IMR-90 (cell line): ENCODE measurements around the gene GRM8. TPM values are rescaled to one million over a fixed set of nuclear protein-coding genes. Genes with fewer than 3 reads are reported as not detected.

ENCODE experiments used
- ATAC-seq: fragments of 200-7000 bp; cut with Tn5 transposase; 2 replicates; pipeline ENCODE4 v1.9.1; 2020; ENCODE audit warnings: low read depth, mild to moderate bottlenecking, moderate library complexity
- BruUV-seq: library from RNA; stranded (reverse); fragments of 400-500 nt; replicated peaks from 2 replicates; lab custom pipeline; 2021; lab: Mats Ljungman, UMichigan
- CTCF ChIA-PET: fragments of 300-600 bp; formaldehyde crosslinking; extraction: SDS; loops from one replicate; lab custom pipeline; 2021; ENCODE audit warnings: antibody characterized with exemption; lab: Yijun Ruan, JAX
- POLR2A ChIA-PET: fragments of 300-600 bp; sonication (Branson Sonifier 250); formaldehyde crosslinking; loops from one replicate; lab custom pipeline; 2022; ENCODE audit warnings: antibody characterized with exemption; ENCODE audit not compliant: unreplicated experiment; lab: Charles Lee
- DNase-seq: peaks from one replicate; pipeline ENCODE4 v3.0.0; 2013
- H2AFZ ChIP-seq: replicated peaks from 2 replicates; pipeline ENCODE3; 2013; ENCODE audit warnings: low read length, mild to moderate bottlenecking; ENCODE audit not compliant: poor library complexity
- H2AK5ac ChIP-seq: 2 replicates; pipeline ENCODE4 v1.6.1; 2013; ENCODE audit warnings: low read depth, low read length, inconsistent platforms
- H2AK9ac ChIP-seq: replicated peaks from 2 replicates; pipeline ENCODE3; 2013; ENCODE audit warnings: mild to moderate bottlenecking, low read depth, low read length, moderate library complexity; ENCODE audit not compliant: poor library complexity
- H2BK120ac ChIP-seq: 2 replicates; pipeline ENCODE4 v1.6.1; 2013; ENCODE audit warnings: low read depth, low read length, inconsistent platforms
- H2BK15ac ChIP-seq: 3 replicates; pipeline ENCODE4 v1.6.1; 2013; ENCODE audit warnings: low read depth, low read length, inconsistent platforms
- H2BK20ac ChIP-seq: 2 replicates; pipeline ENCODE4 v1.6.1; 2013; ENCODE audit warnings: low read depth, mild to moderate bottlenecking, inconsistent platforms, low read length, moderate library complexity
- H2BK5ac ChIP-seq: 2 replicates; pipeline ENCODE4 v1.6.1; 2013; ENCODE audit warnings: mild to moderate bottlenecking, low read depth, low read length, inconsistent platforms; ENCODE audit not compliant: poor library complexity, severe bottlenecking
- H3K14ac ChIP-seq: replicated peaks from 2 replicates; pipeline ENCODE4 v1.6.1; 2013; ENCODE audit warnings: low read depth, low read length, inconsistent platforms
- H3K18ac ChIP-seq: 2 replicates; pipeline ENCODE4 v1.6.1; 2013; ENCODE audit warnings: low read depth, low read length, control low read depth
- H3K23ac ChIP-seq: 2 replicates; pipeline ENCODE4 v1.6.1; 2013; ENCODE audit warnings: low read depth, low read length, inconsistent platforms
- H3K27ac ChIP-seq: 2 replicates; pipeline ENCODE4 v1.5.1; 2013; ENCODE audit warnings: mild to moderate bottlenecking, control low read depth, low read length; ENCODE audit not compliant: insufficient read depth
- H3K27me3 ChIP-seq: 2 replicates; pipeline ENCODE4 v1.6.1; 2013; ENCODE audit warnings: low read length; ENCODE audit not compliant: control insufficient read depth, insufficient read depth
- H3K36me3 ChIP-seq: 2 replicates; pipeline ENCODE4 v1.6.1; 2013; ENCODE audit warnings: low read length, mixed read lengths; ENCODE audit not compliant: control insufficient read depth, insufficient read depth
- H3K4ac ChIP-seq: 2 replicates; pipeline ENCODE4 v1.6.1; 2013; ENCODE audit warnings: low read depth, low read length, inconsistent platforms
- H3K4me1 ChIP-seq: 2 replicates; pipeline ENCODE4 v1.6.1; 2013; ENCODE audit warnings: low read length, mixed read lengths; ENCODE audit not compliant: control insufficient read depth, insufficient read depth
- H3K4me2 ChIP-seq: 2 replicates; pipeline ENCODE4 v1.6.1; 2013; ENCODE audit warnings: low read depth, mild to moderate bottlenecking, control low read depth, low read length, moderate library complexity
- H3K4me3 ChIP-seq: 2 replicates; pipeline ENCODE4 v1.5.1; 2013; ENCODE audit warnings: low read depth, mild to moderate bottlenecking, control low read depth, low read length, moderate library complexity; ENCODE audit not compliant: insufficient read depth
- H3K56ac ChIP-seq: 2 replicates; pipeline ENCODE4 v1.6.1; 2013; ENCODE audit warnings: low read length, inconsistent platforms; ENCODE audit not compliant: insufficient read depth; ENCODE audit errors: extremely low read depth
- H3K79me1 ChIP-seq, 2 experiments: 2 replicates each; pipeline ENCODE4 v1.6.1; 2013; ENCODE audit warnings: low read length in 2 of 2, inconsistent platforms in 1 of 2, low read depth in 1 of 2
- H3K9ac ChIP-seq: 2 replicates; pipeline ENCODE4 v1.6.1; 2013; ENCODE audit warnings: low read depth, low read length, control low read depth
- H3K9me1 ChIP-seq: 2 replicates; pipeline ENCODE4 v1.6.1; 2013; ENCODE audit warnings: low read length, inconsistent platforms; ENCODE audit not compliant: insufficient read depth
- H3K9me3 ChIP-seq: 2 replicates; pipeline ENCODE4 v1.6.1; 2013; ENCODE audit warnings: low read length; ENCODE audit not compliant: control insufficient read depth, insufficient read depth
- H4K20me1 ChIP-seq: 2 replicates; pipeline ENCODE4 v1.6.1; 2013; ENCODE audit warnings: low read length, inconsistent platforms; ENCODE audit not compliant: insufficient read depth
- H4K5ac ChIP-seq: 2 replicates; pipeline ENCODE4 v1.6.1; 2013; ENCODE audit warnings: mild to moderate bottlenecking, low read depth, low read length, control low read depth
- H4K8ac ChIP-seq, 2 experiments: 2 replicates each; pipeline ENCODE4 v1.6.1; 2013; ENCODE audit warnings: low read depth in 2 of 2, low read length in 2 of 2, control low read depth in 1 of 2, inconsistent platforms in 1 of 2
- H4K91ac ChIP-seq: 2 replicates; pipeline ENCODE4 v1.6.1; 2013; ENCODE audit warnings: low read depth, low read length, inconsistent platforms; ENCODE audit not compliant: insufficient read depth
- NFE2L2 ChIP-seq: fragments of 150-350 bp; IDR thresholded peaks from 2 replicates; pipeline ENCODE4 v1.6.1; 2016; ENCODE audit warnings: low read depth, mild to moderate bottlenecking, low read length
- POLR2A ChIP-seq: IDR thresholded peaks from 2 replicates; pipeline ENCODE4 v1.6.1; 2012; ENCODE audit warnings: mild to moderate bottlenecking, low read depth, low read length
- RCOR1 ChIP-seq: IDR thresholded peaks from 2 replicates; pipeline ENCODE4 v1.6.1; 2012; ENCODE audit warnings: mild to moderate bottlenecking, low read length, improper control_type of control experiment; ENCODE audit not compliant: insufficient replicate concordance
- SMC3 ChIP-seq: fragments of 150-350 bp; IDR thresholded peaks from 2 replicates; pipeline ENCODE4 v1.6.1; 2016; ENCODE audit warnings: low read depth, mild to moderate bottlenecking, antibody characterized with exemption, low read length, moderate library complexity
- USF2 ChIP-seq: fragments of 150-350 bp; IDR thresholded peaks from 2 replicates; pipeline ENCODE4 v1.6.1; 2017; ENCODE audit warnings: mild to moderate bottlenecking, antibody characterized with exemption, low read length, low read depth
- dilution Hi-C: fragments of 300-500 bp; cut with HindIII; formaldehyde crosslinking; loops from one replicate; pipeline ENCODE4 v1.14.3; 2018; ENCODE audit warnings: low sequenced_read_pairs; ENCODE audit not compliant: unreplicated experiment
- in situ Hi-C: fragments of 300-500 bp; cut with MboI; formaldehyde crosslinking; loops from 3 replicates; pipeline ENCODE4 v1.14.3; 2019; ENCODE audit warnings: low sequenced_read_pairs, inconsistent platforms, mixed read lengths
- intact Hi-C: fragments of 100-400 bp; cut with micrococcal nuclease; formaldehyde crosslinking; loops from 2 replicates; pipeline ENCODE4 v1.10.0; 2022
- polyA plus RNA-seq, 3 experiments: library from polyadenylated mRNA; depleted of rRNA; stranded (reverse); fragments of >200 nt; gene quantifications; 2 replicates each; pipeline ENCODE4 v1.2.3, GENCODE V29; 2012; ENCODE audit warnings: low replicate concordance in 1 of 3
- total RNA-seq: library from RNA; depleted of rRNA; stranded (reverse); fragments of >200 nt; gene quantifications from 2 replicates; pipeline ENCODE4 v1.2.3, GENCODE V29; 2012

Gene GRM8
- total and polyA plus RNA-seq, 2 of the 4 experiments (the other 2 are of a cell fraction), result not detected

- Histone ChIP-seq H2BK15ac (no peak overlapping the region), H2AFZ (no peak overlapping the region), H3K4ac (no peak overlapping the region), H3K36me3 (no peaks in the 10 kb centered on the region), H3K79me1 (no peaks in the 10 kb centered on the region), H3K23ac (no peak overlapping the region), H2AK9ac (no peak overlapping the region), H3K27ac (no peak overlapping the region), H3K56ac (no peak overlapping the region), H2BK120ac (no peak overlapping the region), H3K9me1 (no peaks in the 10 kb centered on the region), H3K4me2 (no peak overlapping the region), H3K4me1 (no peaks in the 10 kb centered on the region), H2BK20ac (no peak overlapping the region), H4K8ac (no peak overlapping the region), H4K20me1 (no peaks in the 10 kb centered on the region), H3K4me3 (no peak overlapping the region), H4K91ac (no peak overlapping the region), H3K27me3 (no peaks in the 10 kb centered on the region), H3K9ac (no peak overlapping the region), H3K18ac (no peak overlapping the region), H3K14ac (no peak overlapping the region), H4K5ac (no peak overlapping the region), H2AK5ac (no peak overlapping the region), H2BK5ac (no peak overlapping the region), H3K9me3 (no peaks in the 10 kb centered on the region; the same call in 1 of the 2 replicates)
- DNase-seq, result no peak
- intact Hi-C loops, result no loop called here
- ChIA-PET CTCF (no interaction called here), POLR2A (no interaction called here)
- no peak for ATAC-seq
- BruUV-seq, result no TSS peak
- TF ChIP-seq POLR2A, result no peak
- no peak for TF ChIP-seq USF2
- no peak for TF ChIP-seq NFE2L2
- no peak for TF ChIP-seq RCOR1
- TF ChIP-seq SMC3, result no peak
- dilution Hi-C loops, result no loop called here
- in situ Hi-C loops, result no loop called here
These were observed 461.4 kb downstream of the GRM8 start for GRCh38 chr7:126791306-126791705.
